Skin of body (tissue), 2 donors: ENCODE results near the gene PHIP. TPM values are rescaled to one million over a fixed set of nuclear protein-coding genes. Genes with fewer than 3 reads are reported as not detected.

ENCODE experiments used
- DNase-seq: peaks from one replicate; lab custom pipeline; 2025; lab: John Stamatoyannopoulos, UW
- total RNA-seq: library from RNA; depleted of rRNA; stranded (reverse); fragments of >200 nt; gene quantifications from one replicate; pipeline ENCODE4 v1.2.3, GENCODE V29; 2014

Gene PHIP
- total RNA-seq, 1 donor from 2014 or later = 51.5 TPM

- no peak for DNase-seq
These were observed 7.7 kb downstream of the PHIP start for GRCh38 chr6:79070206-79070825.

- no peak for DNase-seq
These were observed 11.2 kb downstream of the PHIP start for GRCh38 chr6:79066828-79067227.

GRCh38 chr6:79066330-79066729, 11.7 kb downstream of the PHIP start:
- no peak for DNase-seq

- DNase-seq = no peak
These were observed 12.8 kb downstream of the PHIP start for GRCh38 chr6:79065232-79065631.

- no peak for DNase-seq
These were observed 13.4 kb downstream of the PHIP start for GRCh38 chr6:79064635-79065034.

GRCh38 chr6:79062708-79063107, 15.3 kb downstream of the PHIP start:
- no peak for DNase-seq

GRCh38 chr6:79057746-79058145, 20.3 kb downstream of the PHIP start:
- DNase-seq = no peak

- no peak for DNase-seq
These were observed 21.8 kb downstream of the PHIP start for GRCh38 chr6:79056226-79056625.

- DNase-seq = no peak
These were observed 29.4 kb downstream of the PHIP start for GRCh38 chr6:79048611-79049010.

- no peak for DNase-seq
These were observed 31.0 kb downstream of the PHIP start for GRCh38 chr6:79047072-79047471.

GRCh38 chr6:79045966-79046365, 32.1 kb downstream of the PHIP start:
- no peak for DNase-seq

- DNase-seq = no peak
These were observed 35.3 kb downstream of the PHIP start for GRCh38 chr6:79042799-79043126.

GRCh38 chr6:79042088-79042798, 35.8 kb downstream of the PHIP start:
- no peak for DNase-seq

- DNase-seq = no peak
These were observed 38.0 kb downstream of the PHIP start for GRCh38 chr6:79040083-79040482.

GRCh38 chr6:79038061-79038460, 40.0 kb downstream of the PHIP start:
- DNase-seq = no peak

GRCh38 chr6:79034865-79035264, 43.2 kb downstream of the PHIP start:
- DNase-seq = no peak

GRCh38 chr6:79033279-79033678, 44.8 kb downstream of the PHIP start:
- no peak for DNase-seq

- DNase-seq = no peak
These were observed 46.0 kb downstream of the PHIP start for GRCh38 chr6:79031821-79032590.

- DNase-seq = no peak
These were observed 47.5 kb downstream of the PHIP start for GRCh38 chr6:79030511-79030910.

GRCh38 chr6:79030023-79030422, 48.0 kb downstream of the PHIP start:
- DNase-seq = no peak

GRCh38 chr6:79028641-79029314, 49.3 kb downstream of the PHIP start:
- no peak for DNase-seq

- no peak for DNase-seq
These were observed 66.1 kb downstream of the PHIP start for GRCh38 chr6:79011940-79012339.
